Left cardiac atrium (tissue), 4 donors: ENCODE measurements around the gene RNASEH2A. TPM values are rescaled to one million over a fixed set of nuclear protein-coding genes. Genes with fewer than 3 reads are reported as not detected.
"Not testable (repeated sequence)": the region's sequence is repeated elsewhere in the genome, so short reads cannot be mapped to it uniquely, and the experiment has no call there.

Experiments
- ATAC-seq, 2 donors: fragments of 200-7000 bp; cut with Tn5 transposase; one replicate each; pipeline ENCODE4 v1.9.1; 2020; ENCODE audit warnings: mild to moderate bottlenecking in 2 of 2, moderate library complexity in 2 of 2
- DNase-seq: peaks from one replicate; pipeline ENCODE4 v3.0.0-alpha.2; 2020
- intact Hi-C, 2 donors: fragments of 100-400 bp; cut with DNase I; formaldehyde crosslinking; loops; one replicate each; pipeline versions ENCODE4 v1.14.1 to v1.15.1; 2022 to 2023
- total RNA-seq, 2 donors: library from RNA; stranded (reverse); fragmentation: NEBNext Ultra II Directional; extraction: Animal tissue kit (Norgen Biotek cat#: 25700); gene quantifications; one replicate each; pipeline ENCODE4 v1.2.1, GENCODE V29; 2021
- donor health status: DM: no; HTN: yes; CAD: no.
- donor health status: DM: no; HTN: yes; CAD: no; lungs with severe emphysema.
- donor health status: DM: yes; HTN: yes; CAD: no.
- donor health status: Dilated cardiomyopathy.

The RNASEH2A gene
- total RNA-seq, 2 donors from 2014 or later, result 5.6 to 8.1 TPM

DNA sequence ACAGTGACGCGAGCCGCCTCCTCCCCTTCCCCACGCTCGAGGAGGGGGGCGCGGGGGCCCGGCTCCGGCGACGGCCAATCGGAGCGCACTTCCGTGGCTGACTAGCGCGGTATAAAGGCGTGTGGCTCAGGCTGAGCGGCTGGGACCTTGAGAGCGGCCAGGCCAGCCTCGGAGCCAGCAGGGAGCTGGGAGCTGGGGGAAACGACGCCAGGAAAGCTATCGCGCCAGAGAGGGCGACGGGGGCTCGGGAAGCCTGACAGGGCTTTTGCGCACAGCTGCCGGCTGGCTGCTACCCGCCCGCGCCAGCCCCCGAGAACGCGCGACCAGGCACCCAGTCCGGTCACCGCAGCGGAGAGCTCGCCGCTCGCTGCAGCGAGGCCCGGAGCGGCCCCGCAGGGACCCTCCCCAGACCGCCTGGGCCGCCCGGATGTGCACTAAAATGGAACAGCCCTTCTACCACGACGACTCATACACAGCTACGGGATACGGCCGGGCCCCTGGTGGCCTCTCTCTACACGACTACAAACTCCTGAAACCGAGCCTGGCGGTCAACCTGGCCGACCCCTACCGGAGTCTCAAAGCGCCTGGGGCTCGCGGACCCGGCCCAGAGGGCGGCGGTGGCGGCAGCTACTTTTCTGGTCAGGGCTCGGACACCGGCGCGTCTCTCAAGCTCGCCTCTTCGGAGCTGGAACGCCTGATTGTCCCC, 14.9 kb upstream of the RNASEH2A start, which contains the start of gene JUNB:
Gene JUNB, plus strand, starts transcription at position 142 of the 706 bp plus-strand sequence. Its CDS starts 286 bp downstream, at position 428.
- ATAC-seq (peak; percentile 65), DNase-seq (peak; percentile 99)
- intact Hi-C loops, result loop anchor here in 1 of 2 donors (2.0 kb wide), 1 partner anchor 15 kb away; no protein-coding TSS in a partner anchor

DNA sequence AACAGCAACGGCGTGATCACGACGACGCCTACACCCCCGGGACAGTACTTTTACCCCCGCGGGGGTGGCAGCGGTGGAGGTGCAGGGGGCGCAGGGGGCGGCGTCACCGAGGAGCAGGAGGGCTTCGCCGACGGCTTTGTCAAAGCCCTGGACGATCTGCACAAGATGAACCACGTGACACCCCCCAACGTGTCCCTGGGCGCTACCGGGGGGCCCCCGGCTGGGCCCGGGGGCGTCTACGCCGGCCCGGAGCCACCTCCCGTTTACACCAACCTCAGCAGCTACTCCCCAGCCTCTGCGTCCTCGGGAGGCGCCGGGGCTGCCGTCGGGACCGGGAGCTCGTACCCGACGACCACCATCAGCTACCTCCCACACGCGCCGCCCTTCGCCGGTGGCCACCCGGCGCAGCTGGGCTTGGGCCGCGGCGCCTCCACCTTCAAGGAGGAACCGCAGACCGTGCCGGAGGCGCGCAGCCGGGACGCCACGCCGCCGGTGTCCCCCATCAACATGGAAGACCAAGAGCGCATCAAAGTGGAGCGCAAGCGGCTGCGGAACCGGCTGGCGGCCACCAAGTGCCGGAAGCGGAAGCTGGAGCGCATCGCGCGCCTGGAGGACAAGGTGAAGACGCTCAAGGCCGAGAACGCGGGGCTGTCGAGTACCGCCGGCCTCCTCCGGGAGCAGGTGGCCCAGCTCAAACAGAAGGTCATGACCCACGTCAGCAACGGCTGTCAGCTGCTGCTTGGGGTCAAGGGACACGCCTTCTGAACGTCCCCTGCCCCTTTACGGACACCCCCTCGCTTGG, 14.1 kb upstream of the RNASEH2A start:
- intact Hi-C loops, result loop anchor here in 1 of 2 donors (2.0 kb wide), 1 partner anchor 15 kb away; no protein-coding TSS in a partner anchor
- DNase-seq (peak; percentile 78), ATAC-seq (no peak)

DNA sequence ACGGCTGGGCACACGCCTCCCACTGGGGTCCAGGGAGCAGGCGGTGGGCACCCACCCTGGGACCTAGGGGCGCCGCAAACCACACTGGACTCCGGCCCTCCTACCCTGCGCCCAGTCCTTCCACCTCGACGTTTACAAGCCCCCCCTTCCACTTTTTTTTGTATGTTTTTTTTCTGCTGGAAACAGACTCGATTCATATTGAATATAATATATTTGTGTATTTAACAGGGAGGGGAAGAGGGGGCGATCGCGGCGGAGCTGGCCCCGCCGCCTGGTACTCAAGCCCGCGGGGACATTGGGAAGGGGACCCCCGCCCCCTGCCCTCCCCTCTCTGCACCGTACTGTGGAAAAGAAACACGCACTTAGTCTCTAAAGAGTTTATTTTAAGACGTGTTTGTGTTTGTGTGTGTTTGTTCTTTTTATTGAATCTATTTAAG, 13.5 kb upstream of the RNASEH2A start:
- intact Hi-C loops, result loop anchor here in 1 of 2 donors (2.0 kb wide), 1 partner anchor 16 kb away; no protein-coding TSS in a partner anchor
- ATAC-seq, result no peak
- no peak for DNase-seq

GRCh38 chr19:12793290-12794195, 12.8 kb upstream of the RNASEH2A start:
- DNase-seq (peak; percentile 94), ATAC-seq (peak; percentile 39 to 43)
- intact Hi-C loops, result loop anchor here in 1 of 2 donors (2.0 kb wide), 1 partner anchor 17 kb away; no protein-coding TSS in a partner anchor

GRCh38 chr19:12794196-12794941, 12.0 kb upstream of the RNASEH2A start:
- no peak for ATAC-seq
- intact Hi-C loops, result no loop called here
- DNase-seq, result no peak

DNA sequence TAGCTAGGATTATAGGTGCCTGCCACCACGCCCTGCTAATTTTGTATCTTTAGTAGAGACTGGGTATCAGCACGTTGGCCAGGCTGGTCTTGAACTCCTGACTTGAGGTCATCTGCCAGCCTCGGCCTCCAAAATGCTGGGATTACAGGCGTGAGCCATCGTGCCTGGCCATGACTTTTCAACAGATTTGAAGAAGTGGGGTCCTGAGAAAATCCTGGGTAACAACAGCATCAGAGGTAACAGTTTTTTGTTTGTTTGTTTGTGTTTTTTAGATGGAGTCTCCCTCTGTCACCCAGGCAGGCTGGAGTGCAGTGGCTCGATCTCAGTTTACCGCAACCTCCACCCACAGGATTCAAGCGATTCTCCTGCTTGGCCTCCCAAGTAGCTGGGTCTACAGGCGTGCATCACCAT, 11.4 kb upstream of the RNASEH2A start:
- DNase-seq (no peak), ATAC-seq (no peak)
- intact Hi-C loops, result no loop called here

GRCh38 chr19:12796146-12797071, 10.0 kb upstream of the RNASEH2A start:
- intact Hi-C loops, result loop anchor here in 1 of 2 donors (1.0 kb wide), 1 partner anchor 19 kb away; no protein-coding TSS in a partner anchor
- ATAC-seq (peak in 1 of 2 donors; percentile 4), DNase-seq (peak; percentile 83)

DNA sequence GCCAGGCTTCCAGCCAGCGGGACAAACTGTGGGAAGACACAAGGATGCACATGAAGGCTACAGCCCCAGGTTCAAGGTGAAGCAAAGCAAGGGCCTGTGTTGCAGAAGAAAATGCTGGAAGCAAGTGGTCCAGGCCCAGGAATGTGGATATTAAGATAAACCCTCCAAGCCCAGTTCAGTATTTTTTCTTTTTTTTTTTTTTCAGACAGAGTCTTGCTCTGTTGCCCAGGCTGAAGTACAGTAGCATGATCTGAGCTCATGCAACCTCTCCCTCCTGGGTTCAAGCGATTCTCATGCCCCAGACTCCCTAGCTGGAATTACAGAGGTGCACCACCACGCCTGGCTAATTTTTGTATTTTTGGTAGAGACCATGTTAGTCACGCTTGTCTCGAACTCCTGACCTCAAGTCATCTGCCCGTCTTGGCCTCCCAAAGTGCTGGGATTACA, 9.2 kb upstream of the RNASEH2A start:
- DNase-seq (no peak), ATAC-seq (no peak)
- intact Hi-C loops, result no loop called here

DNA sequence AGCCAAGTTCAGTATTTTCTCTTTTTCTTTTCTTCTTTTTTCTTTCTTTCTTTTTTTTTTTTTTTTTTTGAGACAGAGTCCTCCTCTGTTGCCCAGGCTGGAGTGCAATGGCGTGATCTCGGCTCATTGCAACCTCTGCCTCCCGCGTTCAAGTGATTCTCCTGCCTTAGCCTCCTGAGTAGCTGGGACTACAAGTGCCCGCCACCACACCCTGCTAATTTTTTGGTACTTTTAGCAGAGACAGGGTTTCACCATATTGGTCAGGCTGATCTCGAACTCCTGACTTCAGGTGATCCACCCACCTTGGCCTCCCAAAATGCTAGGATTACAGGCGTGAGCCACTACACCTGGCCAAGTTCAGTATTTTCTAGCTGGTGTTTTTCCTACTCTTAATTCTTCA, 8.8 kb upstream of the RNASEH2A start:
- intact Hi-C loops, DNase-seq, ATAC-seq: not testable (repeated sequence)

DNA sequence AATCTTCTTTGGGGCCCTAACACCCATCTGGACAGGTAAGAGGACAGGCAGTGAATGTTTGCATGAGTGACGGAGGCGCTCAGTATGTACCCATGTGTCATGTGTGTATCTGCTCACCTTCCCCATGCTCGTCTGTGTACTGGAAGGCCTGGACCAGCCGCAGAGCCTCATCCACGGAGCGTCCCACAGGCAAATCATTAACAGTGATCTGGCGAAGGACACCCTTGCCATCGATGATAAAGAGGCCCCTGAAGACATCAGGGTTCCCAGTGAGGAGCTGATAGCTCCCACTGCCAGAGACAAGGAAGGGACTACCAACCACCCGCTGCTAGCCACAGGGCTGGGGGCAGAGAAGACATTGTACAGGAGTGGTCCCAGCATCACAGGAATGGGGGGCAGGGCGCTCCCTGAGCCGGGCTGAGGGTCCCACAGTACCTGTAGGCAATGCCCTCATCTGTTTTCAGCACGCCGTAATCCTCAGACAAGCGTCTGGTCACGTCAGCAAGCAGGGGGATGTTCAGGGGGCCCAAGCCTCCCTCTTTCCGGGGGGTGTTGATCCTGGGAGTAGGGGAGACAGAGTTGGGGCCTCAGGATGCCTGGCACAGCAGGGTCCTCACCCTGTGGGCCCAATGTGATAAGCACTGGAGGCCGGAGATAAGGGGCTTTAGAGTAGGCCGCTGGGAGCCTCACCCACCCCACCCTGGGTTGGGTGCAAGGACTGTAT, 6.5 kb upstream of the RNASEH2A start:
- intact Hi-C loops, result loop anchor here (5.0 kb wide), 1 partner anchor 33 kb away; no protein-coding TSS in a partner anchor
- DNase-seq (no peak), ATAC-seq (no peak)

GRCh38 chr19:12800466-12800770, 6.0 kb upstream of the RNASEH2A start:
- ATAC-seq, result no peak
- intact Hi-C loops, result loop anchor here (5.0 kb wide), 1 partner anchor 33 kb away; no protein-coding TSS in a partner anchor
- no peak for DNase-seq

DNA sequence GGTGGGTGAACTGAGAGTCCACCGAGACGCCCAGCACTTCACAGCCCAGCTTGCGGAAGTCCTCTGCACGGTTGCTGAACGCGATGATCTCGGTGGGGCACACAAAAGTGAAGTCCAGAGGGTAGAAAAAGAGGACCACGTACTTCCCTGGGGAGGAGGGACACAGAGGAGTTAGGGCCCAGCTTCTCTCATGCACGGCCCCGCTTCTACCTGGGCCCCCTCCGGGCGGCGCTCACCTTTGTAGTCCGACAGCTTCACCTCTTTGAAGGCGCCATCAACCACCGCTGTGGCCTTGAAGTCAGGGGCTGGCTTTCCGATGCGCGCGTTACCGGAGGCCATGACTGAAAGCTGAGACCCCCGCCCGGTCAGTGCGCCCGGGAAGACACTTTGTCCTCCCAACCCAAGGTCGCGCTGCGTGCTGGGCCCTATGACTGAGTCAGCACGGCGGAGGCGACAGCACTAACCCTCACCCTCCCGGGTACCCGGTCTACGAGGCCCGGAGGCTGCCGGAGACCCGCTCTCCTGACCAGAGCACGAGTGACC, 5.4 kb upstream of the RNASEH2A start:
- intact Hi-C loops, result loop anchor here (5.0 kb wide), 1 partner anchor 34 kb away; no protein-coding TSS in a partner anchor
- peak; percentile 25 to 43 for ATAC-seq
- peak; percentile 46 for DNase-seq

DNA sequence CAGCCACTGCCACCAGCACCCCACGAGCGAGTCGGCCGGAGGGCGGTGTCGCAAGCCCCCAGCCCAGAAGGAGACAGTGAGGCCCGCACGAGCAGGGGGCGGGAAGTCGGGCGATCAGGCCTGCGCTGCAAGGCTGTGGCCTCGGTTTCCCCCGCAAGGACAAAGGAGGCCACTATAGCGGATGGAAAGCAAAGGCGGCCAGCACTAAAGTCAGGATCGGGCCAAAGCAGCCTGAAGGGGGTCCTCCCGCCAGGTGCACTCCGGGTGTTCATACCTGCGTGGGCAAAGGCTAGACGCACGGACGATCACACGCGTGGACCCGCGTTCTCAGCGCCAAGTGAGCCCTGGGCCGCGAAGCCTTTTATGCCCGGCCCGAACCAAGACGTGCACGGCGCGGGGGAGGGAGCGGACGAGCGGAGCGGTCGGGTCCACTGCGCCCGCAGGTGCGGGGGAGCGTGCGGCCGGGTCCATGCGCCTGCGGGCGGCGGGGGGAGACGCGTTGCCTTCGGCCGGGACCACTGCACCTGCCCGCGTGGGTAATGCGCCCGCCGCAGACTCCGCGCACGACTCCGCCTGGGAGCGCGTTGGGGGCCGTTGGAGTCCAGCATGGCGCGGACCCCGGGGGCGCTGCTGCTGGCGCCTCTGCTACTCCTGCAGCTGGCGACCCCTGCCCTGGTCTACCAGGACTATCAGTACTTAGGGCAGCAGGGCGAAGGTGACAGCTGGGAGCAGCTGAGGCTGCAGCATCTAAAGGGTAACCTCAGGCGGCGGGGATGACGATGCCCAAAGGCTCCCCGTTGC, 4.7 kb upstream of the RNASEH2A start, which contains the start of the genes PRDX2 and THSD8:
Gene PRDX2, minus strand, starts transcription at position 335 of the 801 bp plus-strand sequence. CDS start 539 bp downstream, outside the sequence.
Gene THSD8, plus strand, starts transcription at position 604 of the 801 bp plus-strand sequence. Its CDS starts 3 bp downstream, at position 607.
- intact Hi-C loops, result loop anchor here (5.0 kb wide), 1 partner anchor 34 kb away; no protein-coding TSS in a partner anchor
- DNase-seq (peak; percentile 88), ATAC-seq (peak; percentile 90)

DNA sequence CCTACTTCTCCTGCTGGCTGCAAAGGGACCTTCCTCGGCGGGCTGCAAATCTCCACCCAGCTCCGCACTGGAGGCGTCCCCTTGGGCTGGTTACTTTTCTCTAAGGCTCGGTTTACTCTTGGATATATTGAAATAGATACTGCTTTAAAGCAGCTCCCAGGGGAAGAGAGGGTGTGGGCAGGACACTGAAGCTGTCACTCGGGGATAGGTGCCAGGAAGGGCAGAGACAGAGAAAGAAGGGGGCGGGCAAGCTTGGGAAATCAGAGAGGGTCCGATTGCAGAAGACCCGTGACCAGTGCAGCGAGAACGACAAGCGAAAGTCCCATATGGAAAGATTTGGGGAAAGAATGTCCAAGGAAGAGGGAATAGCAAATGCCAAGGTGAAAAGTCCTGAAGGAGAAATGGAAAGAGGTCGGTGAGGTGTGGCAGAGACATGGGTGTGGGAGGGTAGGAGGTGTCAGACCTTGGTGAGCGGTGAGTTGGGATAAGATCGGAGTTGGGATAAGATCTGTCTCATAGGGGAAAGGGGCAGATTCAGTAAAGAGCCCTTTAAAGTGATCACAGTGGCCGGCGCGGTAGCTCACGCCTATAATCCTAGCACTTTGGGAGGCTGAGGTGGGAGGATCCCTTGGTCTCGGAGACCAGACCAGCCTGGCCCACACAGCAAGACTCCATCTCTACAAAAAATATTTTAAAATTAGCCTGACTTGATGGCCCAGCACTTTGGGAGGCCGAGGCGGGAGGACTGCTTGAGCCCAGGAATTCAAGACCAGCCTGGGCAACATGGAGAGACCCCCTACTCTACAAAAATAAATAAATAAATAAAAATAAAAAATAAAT, 3.9 kb upstream of the RNASEH2A start:
- intact Hi-C loops, result loop anchor here (5.0 kb wide), 1 partner anchor 35 kb away; no protein-coding TSS in a partner anchor
- peak; percentile 33 for DNase-seq
- peak; percentile 0 to 13 for ATAC-seq
